DOHH2 (cell line): ENCODE data around the gene PEX14.

Experiments
- H3F3A ChIP-seq: fragments of 200-600 bp; sonication (generic), shearing (Covaris generic); 2 replicates; pipeline ENCODE4 v1.6.0; 2016; ENCODE audit warnings: antibody characterized with exemption, mild to moderate bottlenecking; ENCODE audit not compliant: control insufficient read depth, insufficient read depth
- H3K27ac ChIP-seq: fragments of 200-600 bp; sonication (generic); 2 replicates; pipeline ENCODE4 v1.5.1; 2014; ENCODE audit warnings: low read depth, mild to moderate bottlenecking, low read length, moderate library complexity
- H3K27me3 ChIP-seq: fragments of 200-600 bp; sonication (generic); 2 replicates; pipeline ENCODE4 v1.6.1; 2014; ENCODE audit warnings: mild to moderate bottlenecking, low read length, mixed read lengths; ENCODE audit not compliant: control insufficient read depth
- H3K36me3 ChIP-seq: fragments of 200-600 bp; sonication (generic); 2 replicates; pipeline ENCODE4 v1.6.1; 2014; ENCODE audit warnings: mild to moderate bottlenecking, low read length, moderate library complexity, mixed read lengths; ENCODE audit not compliant: control insufficient read depth
- H3K4me1 ChIP-seq: fragments of 200-600 bp; sonication (generic); 2 replicates; pipeline ENCODE4 v1.6.1; 2014; ENCODE audit warnings: mild to moderate bottlenecking, low read length, mixed read lengths; ENCODE audit not compliant: control insufficient read depth
- H3K4me2 ChIP-seq: fragments of 200-600 bp; sonication (generic); 2 replicates; pipeline ENCODE4 v1.6.0; 2014; ENCODE audit warnings: mild to moderate bottlenecking, low read length, moderate library complexity
- H3K4me3 ChIP-seq: fragments of 200-600 bp; sonication (generic); 2 replicates; pipeline ENCODE4 v1.5.1; 2014; ENCODE audit warnings: mild to moderate bottlenecking, low read length, mixed read lengths
- H3K79me2 ChIP-seq: fragments of 200-600 bp; sonication (generic); 2 replicates; pipeline ENCODE4 v1.6.1; 2014; ENCODE audit warnings: mild to moderate bottlenecking, low read length, mixed read lengths; ENCODE audit not compliant: control insufficient read depth
- H3K9me2 ChIP-seq: fragments of 200-600 bp; sonication (generic); replicated peaks from 2 replicates; pipeline ENCODE4 v1.6.1; 2014; ENCODE audit warnings: mild to moderate bottlenecking, low read length, mixed read lengths; ENCODE audit not compliant: control insufficient read depth
- H3K9me3 ChIP-seq: fragments of 200-600 bp; sonication (generic); 2 replicates; pipeline ENCODE4 v1.6.1; 2014; ENCODE audit warnings: antibody characterized with exemption, low read length, mixed read lengths; ENCODE audit not compliant: control insufficient read depth, insufficient read depth
- H4K20me1 ChIP-seq: fragments of 200-600 bp; sonication (generic); 2 replicates; pipeline ENCODE4 v1.6.0; 2014; ENCODE audit warnings: low read depth, mild to moderate bottlenecking, antibody characterized with exemption, low read length, moderate library complexity; ENCODE audit not compliant: control insufficient read depth, insufficient read depth
- CTCF ChIP-seq: fragments of 200-600 bp; sonication (generic); IDR thresholded peaks from one replicate; pipeline ENCODE4 v1.5.1; 2014; ENCODE audit warnings: antibody characterized with exemption, mild to moderate bottlenecking, low read depth, low read length; ENCODE audit not compliant: poor library complexity, severe bottlenecking
- EZH2phosphoT487 ChIP-seq: fragments of 200-600 bp; sonication (generic); IDR thresholded peaks from 2 replicates; pipeline ENCODE4 v1.6.1; 2017; ENCODE audit warnings: borderline replicate concordance, mild to moderate bottlenecking, antibody characterized with exemption, low read length, moderate library complexity, mixed read lengths

Gene PEX14

GRCh38 chr1:10437052-10437451, 37.7 kb upstream of the PEX14 start:
- Histone ChIP-seq H3K27me3 (no peaks in the 10 kb centered on the region), H3F3A (0 out of 2 replicates have a peak, but pooled peaks cover 1% of the 10 kb centered on the region), H3K27ac (no peak overlapping the region), H4K20me1 (no peaks in the 10 kb centered on the region), H3K9me3 (no peaks in the 10 kb centered on the region), H3K9me2 (no peaks in the 10 kb centered on the region), H3K4me2 (no peak overlapping the region), H3K79me2 (peaks cover 12% of the 10 kb centered on the region), H3K4me1 (peaks cover 17% of the 10 kb centered on the region), H3K4me3 (no peak overlapping the region), H3K36me3 (peaks cover 23% of the 10 kb centered on the region)
- no peak for TF ChIP-seq EZH2phosphoT487
- no peak for TF ChIP-seq CTCF

GRCh38 chr1:10438677-10439163, 36.0 kb upstream of the PEX14 start:
- Histone ChIP-seq H3K27ac (no peak overlapping the region), H3K27me3 (no peaks in the 10 kb centered on the region), H3K9me3 (no peaks in the 10 kb centered on the region), H3K36me3 (peaks cover 23% of the 10 kb centered on the region), H3K4me3 (no peak overlapping the region), H3K9me2 (no peaks in the 10 kb centered on the region), H3F3A (0 out of 2 replicates have a peak, but pooled peaks cover 3% of the 10 kb centered on the region), H3K79me2 (0 out of 2 replicates have a peak, but pooled peaks cover 3% of the 10 kb centered on the region), H4K20me1 (no peaks in the 10 kb centered on the region), H3K4me1 (peaks cover 2% of the 10 kb centered on the region; the same call in 1 of the 2 replicates), H3K4me2 (no peak overlapping the region)
- TF ChIP-seq EZH2phosphoT487 (no peak), CTCF (no peak)

- Histone ChIP-seq H3K27ac (no peak overlapping the region), H3K4me1 (no peaks in the 10 kb centered on the region), H3K9me2 (no peaks in the 10 kb centered on the region), H3K79me2 (0 out of 2 replicates have a peak, but pooled peaks cover 3% of the 10 kb centered on the region), H3K4me2 (no peak overlapping the region), H3K4me3 (no peak overlapping the region), H3K36me3 (peaks cover 18% of the 10 kb centered on the region), H4K20me1 (no peaks in the 10 kb centered on the region), H3K27me3 (no peaks in the 10 kb centered on the region), H3F3A (0 out of 2 replicates have a peak, but pooled peaks cover 3% of the 10 kb centered on the region), H3K9me3 (no peaks in the 10 kb centered on the region)
- no peak for TF ChIP-seq CTCF
- no peak for TF ChIP-seq EZH2phosphoT487
Observed at GRCh38 chr1:10440305-10440704, 34.4 kb upstream of the PEX14 start.

GRCh38 chr1:10440794-10441193, 34.0 kb upstream of the PEX14 start:
- H3K79me2 ChIP-seq = 0 out of 2 replicates have a peak, but pooled peaks cover 3% of the 10 kb centered on the region
- no peak overlapping the region for H3K4me3 ChIP-seq
- 0 out of 2 replicates have a peak, but pooled peaks cover 3% of the 10 kb centered on the region for H3F3A ChIP-seq
- H3K4me1 ChIP-seq = no peaks in the 10 kb centered on the region
- TF ChIP-seq CTCF (no peak), EZH2phosphoT487 (no peak)
- no peaks in the 10 kb centered on the region for H3K9me2 ChIP-seq
- no peaks in the 10 kb centered on the region for H4K20me1 ChIP-seq
- H3K9me3 ChIP-seq = no peaks in the 10 kb centered on the region
- H3K27me3 ChIP-seq = no peaks in the 10 kb centered on the region
- H3K4me2 ChIP-seq = no peak overlapping the region
- no peak overlapping the region for H3K27ac ChIP-seq
- H3K36me3 ChIP-seq = peaks cover 18% of the 10 kb centered on the region
